UCSD-AML1 (cell line): Measurements from ENCODE around the gene GAMT.
A peak's percentile ranks its signal among the peaks of the same experiment; 100 is the strongest.

Source experiments
- DNase-seq: peaks from one replicate; lab custom pipeline; 2025; ENCODE audit not compliant: unreplicated experiment; lab: John Stamatoyannopoulos, UW

Gene GAMT

DNA sequence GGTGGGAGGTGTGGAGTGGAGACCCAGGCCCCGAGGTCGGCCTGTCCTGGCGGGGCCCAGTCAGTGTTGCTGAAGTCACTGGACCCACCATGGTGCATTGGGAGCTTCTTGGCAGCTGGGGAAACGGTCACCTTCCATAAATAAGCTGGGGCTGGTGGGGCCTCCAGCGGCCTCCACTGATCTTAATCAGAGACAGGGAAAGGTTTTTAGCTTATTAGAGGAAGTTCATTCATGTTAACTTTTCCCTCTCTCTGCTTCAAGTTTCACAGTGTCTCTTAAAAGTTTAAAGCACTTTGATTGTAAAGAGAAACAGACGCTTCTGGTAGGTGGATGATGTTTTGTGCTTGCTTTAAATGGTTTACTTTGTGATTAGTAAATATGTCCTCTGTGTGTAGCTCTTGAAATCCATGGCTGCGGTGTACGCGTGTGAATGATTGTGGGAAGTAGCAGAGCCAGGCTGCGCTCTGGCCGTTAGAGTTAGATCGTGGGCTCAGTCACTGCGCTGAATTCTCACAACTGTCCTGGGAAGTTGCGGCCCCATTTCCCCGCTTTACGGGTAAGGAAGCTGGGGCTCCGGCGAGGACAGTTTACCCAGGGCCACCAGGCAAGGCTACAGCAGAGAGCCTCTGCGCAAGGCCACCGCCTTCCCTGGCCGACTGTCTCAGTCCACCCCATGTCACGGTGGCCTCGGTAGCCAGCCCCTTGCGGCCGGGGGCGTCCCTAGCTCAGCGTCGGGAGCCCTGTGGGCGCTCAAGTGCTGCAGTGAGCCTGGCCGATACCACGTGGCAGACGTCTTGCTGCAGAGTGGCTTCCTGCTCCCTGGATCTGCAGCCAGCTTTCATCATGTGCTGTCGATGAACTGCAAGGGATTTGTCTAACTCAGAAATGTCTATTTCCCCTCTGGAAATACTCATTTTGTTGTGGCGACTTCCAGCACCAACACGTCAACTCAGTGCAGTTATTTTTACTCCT lies 34.2 kb downstream of the GAMT start:
- DNase-seq: no peak

DNA sequence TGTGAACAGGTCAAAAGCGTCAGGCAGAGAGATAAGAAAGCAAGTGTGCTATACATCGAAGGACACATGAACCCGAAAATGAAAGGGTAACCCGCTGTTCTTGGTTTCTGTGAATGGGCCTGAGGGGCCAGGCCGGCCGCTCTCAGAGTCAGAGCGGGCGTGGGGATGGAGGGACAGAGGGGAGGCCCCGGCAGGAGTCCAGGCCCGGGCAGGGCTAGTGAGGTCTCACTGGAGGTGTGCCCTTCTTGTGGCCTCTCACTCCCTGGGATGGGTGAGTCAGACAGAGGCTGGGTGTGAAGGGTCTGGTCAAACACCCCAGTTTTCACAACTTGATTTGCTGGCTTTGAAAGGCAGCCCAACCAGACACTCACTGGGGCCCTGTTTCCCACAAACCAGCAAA lies 35.0 kb downstream of the GAMT start:
- no peak for DNase-seq

DNA sequence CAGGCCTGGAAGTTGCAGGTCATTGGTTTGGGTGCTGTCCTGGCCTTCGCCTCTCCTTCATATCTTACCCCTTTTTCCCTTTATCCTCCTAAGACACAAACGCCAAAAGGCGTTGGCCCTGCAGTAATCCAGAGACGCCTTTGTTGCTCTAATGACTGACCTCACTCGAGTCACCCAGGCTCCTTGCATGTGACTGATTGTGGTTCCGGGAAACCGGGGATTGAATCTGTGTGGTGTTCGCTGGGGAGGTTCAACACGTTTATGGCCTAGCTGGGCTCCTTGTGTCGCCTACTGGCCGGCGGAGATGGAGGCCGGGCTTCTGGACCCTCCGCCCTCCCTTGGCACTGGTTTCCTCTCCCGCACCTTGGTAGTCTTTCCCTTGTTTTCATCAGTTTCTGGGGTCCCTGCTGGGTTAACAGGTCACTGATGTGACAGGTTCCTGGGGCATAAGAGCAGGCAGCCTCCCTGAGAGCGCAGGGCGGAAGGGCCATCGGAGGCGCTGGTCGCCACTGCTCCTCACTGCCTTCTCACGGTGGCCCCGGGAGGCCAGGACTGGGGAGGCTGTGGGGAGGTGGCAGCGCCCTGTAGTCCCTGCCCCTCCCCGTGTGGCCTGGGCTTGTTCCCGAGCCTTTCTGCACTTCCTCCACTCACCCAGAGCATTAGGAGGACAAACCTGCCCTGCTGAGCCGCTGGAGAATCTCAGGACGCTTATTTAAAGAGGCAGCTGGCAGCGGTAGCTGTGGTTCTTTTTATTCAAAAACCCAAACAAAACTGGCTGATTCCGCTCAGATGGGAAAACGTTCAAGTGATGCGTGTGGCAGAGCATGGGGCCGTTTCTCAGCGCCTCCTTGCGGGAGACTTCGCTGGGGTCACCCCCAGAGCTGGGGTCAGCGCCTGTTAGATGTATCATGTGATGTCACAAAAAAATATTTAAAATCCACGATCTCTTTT lies 35.7 kb downstream of the GAMT start:
- DNase-seq: no peak

DNA sequence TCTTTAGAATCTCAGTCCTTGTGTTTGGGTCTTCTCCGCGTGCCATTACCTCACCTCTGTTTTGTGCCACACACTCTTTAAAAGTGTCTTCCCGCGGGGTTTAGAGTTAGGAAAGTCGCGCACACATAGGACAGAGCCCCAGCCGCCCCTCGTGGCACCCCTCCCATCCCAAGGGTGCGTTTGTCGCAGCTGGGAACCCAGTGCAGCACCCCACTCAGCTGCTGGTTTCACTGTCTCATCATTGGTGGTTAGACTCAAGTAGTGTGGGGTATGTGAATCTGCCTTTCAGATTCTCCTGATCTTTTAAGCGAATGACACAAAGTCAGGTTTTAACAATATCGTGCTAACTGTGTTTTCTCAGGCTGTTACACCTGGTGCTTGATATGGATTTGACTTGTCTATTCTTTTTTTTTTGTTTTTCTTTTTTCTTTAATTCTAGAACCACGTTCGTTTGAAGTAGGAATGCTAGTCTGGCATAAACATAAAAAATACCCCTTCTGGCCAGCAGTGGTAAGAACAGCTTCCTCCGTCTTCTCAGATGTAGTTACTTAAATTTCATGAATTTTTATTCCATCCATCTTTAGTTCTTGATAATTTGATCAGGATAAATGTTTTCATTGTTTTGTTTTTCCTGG lies 37.2 kb downstream of the GAMT start:
- DNase-seq: no peak

DNA sequence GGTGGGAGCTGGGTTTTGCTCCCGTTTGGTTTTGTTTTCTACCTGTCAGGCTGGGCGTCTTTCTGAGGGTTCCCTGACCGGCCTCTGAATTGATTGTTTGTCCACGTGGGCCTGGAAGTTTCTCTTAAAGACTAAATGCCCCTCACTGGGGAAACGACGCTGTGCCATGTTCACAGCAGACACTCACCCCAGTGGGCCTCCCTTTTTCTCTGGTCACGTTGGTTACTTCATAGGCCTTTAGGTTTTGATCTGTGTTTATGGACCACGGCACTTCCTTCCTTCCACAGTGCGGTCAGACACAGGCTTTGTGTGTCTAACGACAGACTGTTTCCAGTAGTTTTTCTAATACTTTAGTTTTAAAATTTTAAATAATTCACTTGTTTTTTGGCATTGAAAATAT lies 37.7 kb downstream of the GAMT start:
- peak; percentile 42 for DNase-seq

DNA sequence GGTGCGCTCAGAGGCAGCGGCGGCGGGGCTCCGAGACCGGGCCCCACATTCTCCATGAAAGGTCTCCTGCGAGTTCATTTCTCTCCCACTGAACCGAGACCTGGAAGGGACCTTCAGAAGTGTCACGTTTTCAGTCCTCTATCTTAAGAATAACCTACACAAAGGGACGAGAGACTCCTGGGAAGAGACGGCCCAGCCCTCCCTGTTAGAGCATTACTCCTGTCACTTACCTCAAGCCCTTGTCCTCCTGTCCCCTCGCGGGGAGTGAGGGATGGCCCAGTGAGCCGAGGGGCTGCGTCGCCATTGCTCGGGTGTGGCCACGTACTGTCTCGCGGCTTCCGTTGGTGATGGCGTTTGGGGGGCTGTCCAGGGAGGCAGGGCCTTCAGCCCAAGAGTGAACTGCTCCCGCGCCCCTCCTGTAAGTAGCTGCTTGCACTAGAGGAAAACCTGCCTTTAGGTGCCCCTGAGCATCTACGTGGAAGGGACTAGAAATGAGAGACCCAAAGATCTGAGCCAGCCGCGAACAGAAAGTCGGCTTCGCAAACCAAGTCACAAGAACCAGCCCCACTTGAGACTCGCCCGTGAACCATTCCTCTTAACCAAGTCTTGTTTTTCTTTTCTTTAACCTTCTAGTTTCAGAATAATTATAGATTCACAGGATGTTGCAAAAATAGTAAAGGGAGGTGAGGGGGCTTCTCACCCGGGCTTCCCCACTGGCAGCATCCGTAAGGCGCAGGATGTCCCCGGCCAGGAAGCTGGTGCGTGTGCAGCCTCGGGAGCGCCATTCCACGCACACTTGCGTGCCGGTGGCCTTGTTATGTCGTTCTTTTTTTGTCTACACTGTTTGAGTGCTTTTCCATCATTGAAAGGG lies 38.7 kb downstream of the GAMT start:
- peak; percentile 40 for DNase-seq

DNA sequence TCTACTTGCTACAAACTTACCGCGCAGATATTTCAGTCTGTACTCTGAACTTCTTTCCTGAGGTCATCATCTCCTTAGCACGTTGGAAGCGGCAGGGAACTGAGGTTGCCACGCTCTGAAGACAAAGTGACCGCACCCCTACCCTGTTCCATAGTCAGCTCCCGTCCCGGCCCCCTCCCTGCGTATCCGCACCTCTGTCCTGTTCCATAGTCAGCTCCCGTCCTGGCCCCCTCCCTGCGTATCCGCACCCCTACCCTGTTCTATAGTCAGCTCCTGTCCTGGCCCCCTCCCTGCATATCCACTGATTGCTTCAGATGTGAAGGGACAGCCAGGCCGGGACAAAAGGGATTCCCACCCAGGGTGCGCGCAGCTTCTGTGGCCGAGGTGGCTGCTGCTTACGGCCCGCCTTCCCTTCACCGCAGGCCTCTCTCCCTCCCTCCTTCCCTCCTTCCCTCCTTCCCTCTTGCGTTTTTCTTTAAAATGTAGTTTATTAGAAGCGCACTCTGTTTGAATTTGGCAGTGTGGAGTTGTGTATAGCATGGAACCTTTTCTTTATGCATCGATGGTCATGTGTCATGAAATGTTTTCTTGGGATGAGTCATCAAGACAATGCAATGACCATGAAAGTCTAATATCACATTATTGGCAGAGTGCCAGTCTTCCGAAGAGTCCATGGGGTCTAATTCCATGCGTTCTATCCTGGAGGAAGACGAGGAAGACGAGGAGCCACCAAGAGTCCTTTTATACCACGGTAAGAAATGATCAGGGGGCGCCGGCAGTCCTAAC lies 39.5 kb downstream of the GAMT start:
- no peak for DNase-seq

DNA sequence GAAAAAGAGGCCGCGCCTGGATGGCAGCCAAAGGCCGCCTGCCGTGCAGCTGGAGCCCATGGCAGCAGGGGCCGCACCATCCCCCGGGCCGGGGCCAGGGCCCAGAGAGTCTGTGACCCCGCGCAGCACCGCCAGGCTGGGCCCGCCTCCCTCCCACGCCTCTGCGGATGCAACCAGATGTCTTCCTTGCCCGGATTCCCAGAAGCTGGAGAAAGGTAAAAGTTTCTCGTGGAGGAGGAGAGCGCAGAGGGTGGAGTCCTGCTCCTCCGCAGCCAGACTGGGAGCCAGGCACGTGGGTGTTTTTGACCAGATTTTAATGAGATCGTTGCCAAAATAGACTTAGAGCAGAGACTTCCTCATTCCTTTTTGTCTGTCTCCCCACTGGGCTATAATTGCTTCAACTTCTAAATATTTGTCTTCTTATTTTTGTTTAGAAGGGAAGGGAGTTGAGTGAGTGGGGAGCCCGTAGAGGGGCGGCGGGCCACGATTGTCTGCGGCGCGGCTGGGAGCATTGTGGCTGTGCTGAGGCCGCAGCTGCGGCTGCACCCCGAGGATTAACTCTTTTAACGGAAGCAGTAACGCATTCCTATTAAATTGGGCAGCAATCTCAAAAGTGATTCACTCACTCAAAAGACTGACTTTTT lies 40.4 kb downstream of the GAMT start:
- no peak for DNase-seq

DNA sequence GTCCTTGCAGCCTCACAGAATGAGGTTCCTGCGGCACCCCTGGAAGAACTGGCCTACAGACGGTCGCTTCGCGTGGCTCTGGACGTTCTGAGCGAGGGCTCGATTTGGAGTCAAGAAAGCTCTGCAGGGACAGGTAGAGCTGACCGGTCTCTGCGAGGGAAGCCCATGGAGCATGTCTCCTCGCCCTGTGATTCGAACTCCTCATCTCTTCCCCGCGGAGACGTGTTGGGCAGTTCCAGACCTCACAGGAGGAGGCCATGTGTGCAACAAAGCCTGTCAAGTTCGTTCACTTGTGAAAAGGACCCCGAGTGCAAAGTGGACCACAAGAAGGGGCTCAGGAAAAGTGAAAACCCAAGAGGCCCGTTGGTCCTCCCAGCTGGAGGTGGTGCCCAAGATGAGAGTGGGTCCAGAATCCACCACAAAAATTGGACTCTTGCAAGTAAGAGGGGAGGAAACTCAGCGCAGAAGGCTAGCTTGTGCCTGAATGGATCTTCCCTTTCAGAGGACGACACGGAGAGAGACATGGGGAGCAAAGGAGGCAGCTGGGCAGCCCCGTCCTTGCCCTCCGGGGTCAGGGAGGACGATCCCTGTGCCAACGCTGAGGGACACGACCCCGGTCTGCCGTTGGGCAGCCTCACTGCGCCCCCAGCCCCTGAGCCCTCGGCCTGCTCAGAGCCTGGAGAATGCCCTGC lies 41.1 kb downstream of the GAMT start:
- DNase-seq: no peak

DNA sequence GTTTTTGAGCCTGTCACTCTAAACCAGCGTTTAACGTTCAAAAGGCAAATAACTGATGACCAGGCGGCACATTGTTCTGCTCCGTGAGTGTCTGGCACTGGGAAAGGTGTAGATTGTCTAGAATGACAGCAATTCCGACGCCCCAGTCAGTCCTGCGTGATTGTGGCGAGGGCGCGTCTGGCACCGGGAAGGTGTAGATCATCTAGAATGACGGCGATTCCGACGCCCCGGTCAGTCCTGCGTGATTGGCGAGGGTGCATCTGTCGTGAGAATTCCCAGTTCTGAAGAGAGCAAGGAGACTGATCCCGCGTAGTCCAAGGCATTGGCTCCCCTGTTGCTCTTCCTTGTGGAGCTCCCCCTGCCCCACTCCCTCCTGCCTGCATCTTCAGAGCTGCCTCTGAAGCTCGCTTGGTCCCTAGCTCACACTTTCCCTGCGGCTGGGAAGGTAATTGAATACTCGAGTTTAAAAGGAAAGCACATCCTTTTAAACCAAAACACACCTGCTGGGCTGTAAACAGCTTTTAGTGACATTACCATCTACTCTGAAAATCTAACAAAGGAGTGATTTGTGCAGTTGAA lies 43.7 kb downstream of the GAMT start:
- no peak for DNase-seq

DNA sequence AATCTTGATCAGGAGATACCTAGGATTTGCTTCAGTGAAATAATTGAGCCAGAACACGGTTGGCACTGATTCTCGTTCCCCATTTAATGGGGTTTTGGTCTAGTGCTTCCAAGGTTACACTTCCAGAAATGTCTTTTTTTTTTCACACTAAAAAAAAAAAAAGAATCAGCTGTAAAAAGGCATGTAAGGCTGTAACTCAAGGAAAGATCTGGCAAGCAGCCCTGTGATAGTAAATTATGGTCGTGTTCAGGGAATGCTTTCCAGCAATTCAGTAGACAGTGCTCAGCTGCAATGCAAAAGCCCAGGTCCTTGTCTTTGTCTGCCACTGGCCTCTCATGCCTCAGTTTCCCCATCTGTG lies 44.9 kb downstream of the GAMT start:
- DNase-seq: no peak

DNA sequence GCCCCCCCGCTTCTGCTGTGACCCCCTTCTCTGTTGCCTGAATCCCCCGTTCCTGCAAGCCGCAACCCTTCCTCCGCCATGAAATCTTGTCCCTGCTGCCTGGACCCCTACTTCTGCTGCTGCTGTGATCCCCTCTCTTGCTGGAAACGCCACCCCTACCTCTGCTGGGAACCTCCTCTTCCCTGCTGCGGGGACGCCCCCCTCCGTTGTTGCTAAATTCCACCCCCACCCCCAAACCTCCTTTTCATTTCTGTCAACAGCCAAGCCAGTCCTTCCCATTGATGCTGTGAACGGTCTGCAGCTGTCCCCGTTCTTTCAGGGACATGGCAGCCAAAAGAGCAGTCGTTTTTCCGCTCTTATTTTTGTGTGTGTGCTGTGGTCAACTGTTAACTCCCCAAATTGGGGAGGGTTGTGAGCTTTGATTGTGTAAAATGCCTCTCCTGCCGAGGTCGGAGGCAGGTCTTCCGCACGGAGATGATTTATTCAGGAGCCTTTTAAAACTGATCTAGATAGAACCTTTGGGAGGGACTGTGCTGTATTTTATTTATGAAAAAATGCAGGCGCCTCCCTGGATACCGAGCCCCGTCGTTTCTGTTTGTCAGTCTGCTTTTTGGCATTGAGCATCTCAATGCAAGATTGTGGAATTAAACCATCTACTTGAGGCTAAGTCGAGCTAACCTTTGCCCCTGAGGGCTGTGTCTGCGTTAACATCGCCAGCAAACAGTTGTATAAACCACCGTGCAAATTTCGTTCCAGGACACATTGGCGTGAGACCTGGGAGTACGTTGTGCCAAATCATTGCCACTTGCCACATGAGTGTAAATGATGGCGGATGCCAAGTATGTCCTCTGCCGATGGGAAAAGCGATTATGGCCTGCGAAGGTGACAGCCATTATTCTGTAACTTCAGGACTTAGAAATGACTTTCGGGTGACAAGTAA lies 45.5 kb downstream of the GAMT start:
- DNase-seq: no peak

DNA sequence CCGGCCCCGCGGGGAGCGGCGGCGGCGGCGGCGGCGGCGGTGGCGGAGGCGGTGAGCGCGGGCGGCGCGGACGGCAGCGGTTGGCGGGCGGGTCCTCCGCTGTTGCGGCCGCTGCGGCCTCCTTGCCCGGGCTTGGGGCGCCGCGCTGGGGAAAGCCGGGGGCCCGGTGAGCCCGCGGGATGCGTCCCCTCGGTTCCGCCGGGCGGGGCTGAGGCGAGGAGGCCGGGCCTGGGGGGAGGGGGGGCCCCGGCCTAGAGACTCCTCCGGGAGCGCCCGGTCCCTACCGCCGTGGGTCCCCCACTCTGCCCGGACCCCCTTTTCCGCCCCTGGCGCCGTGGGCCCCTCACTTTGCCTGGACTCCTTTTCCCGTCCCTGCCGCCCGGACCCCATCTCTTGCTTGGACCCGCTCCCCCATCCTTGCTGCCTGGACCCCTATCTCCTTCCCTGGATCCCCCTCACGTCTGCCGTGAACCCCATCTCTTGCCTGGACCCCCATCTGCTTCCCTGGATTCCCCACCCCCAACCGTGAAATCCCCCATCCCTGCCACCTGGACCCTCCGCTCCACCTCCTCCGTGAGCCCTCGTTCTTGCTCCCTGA lies 46.3 kb downstream of the GAMT start:
- no peak for DNase-seq

DNA sequence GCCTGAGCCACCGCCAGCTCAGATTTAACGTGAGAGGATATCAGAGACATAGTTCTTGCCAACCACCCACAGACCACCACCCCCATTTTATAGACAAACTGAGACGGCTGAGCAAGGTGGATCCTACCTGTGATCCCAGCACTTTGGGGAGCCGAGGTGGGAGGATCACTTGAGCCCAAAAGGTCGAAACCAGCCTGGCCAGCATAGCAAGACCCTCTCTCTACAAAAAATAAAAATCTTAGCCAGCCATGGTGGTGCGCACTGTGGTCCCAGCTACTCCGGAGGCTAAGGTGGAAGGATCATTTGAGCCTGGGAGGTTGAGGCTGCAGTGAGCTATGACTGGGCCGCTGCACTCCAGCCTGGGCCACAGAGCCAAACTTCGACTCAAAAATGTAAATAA lies 48.2 kb downstream of the GAMT start:
- DNase-seq: no peak

DNA sequence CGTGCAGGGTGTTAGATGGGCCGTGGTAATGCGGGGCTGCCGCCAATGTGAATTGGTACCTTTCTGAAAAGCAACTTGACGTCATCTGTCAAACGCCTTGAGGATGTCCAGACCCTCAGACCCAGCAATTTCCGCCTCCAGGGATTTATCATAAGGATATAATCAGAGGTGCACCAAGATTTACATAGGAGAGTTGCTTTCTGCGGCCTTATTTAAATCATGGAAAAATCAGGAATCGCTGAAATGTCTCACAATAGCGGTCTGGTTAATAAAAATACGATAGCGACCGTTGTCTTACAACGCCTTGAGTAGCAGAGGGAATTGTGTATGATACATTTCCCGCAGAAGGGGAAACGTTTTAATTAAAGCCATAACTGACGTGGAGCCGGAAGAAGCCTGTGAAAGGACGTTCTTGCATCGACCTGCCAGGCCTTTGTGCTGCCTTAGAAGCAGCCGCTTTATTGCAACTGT lies 49.9 kb downstream of the GAMT start:
- no peak for DNase-seq

DNA sequence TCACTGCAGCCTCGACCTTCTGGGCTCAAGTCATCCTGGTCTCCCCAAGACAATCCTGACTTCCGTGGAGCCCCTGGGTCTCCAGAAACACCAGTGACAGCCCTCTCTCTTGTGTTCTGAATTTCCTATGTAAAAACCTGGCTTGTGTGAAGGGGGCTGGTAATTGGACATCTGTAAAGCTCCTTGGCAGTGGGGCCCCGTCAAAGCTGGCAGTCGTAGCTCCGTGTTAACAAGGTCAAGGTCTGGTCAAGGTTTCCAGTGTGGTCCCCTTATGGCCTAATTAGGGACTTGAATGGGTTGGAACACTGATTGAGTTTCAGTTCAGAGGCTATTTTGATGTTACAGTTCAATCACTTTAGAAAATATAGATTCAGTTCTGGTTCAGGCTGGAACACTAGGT lies 50.5 kb downstream of the GAMT start:
- no peak for DNase-seq

DNA sequence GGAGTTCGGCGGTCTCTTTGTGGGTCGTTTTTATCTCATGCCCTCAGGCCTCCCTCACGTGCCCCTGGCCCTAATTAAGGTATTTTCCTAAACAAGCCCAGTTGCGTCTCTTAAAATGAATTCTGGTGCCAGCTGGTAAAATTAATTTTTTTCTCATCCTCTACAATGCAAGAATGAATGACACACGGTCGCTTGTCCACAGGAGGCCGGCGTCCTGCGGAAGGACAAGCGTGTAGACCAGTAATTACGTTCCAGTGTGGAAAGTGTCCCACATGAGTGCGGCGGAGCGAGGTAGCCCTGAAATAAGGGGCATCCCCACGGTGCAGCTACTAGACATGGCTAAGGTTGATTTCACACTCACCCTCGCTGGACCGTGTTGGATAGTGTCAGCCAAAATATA lies 52.1 kb downstream of the GAMT start:
- DNase-seq: no peak
